ENCODE results near the gene JMJD1C. TPM values are rescaled to one million over a fixed set of nuclear protein-coding genes. Genes with fewer than 3 reads are reported as not detected.

JMJD1C gene
- total RNA-seq, 1 experiment from 2014 or later = 89.7 TPM

- BruUV-seq (replicated peaks) = no TSS peak
- Histone ChIP-seq H3K4me1 (peaks cover 35% of the 10 kb centered on the region), H3K9me3 (no peaks in the 10 kb centered on the region), H3K27me3 (replicated peaks; ENCODE audit: control insufficient read depth, insufficient read depth, low read length) (no peaks in the 10 kb centered on the region), H3K36me3 (ENCODE audit: control insufficient read depth, insufficient read depth, low read length) (0 out of 2 replicates have a peak, but pooled peaks cover 2% of the 10 kb centered on the region), H3K4me3 (ENCODE audit: low read depth, low read length) (no peak overlapping the region)
- CTCF ChIA-PET = no interaction called here
- POLR2A ChIA-PET = interaction anchor here (0.6 to 1.1 kb wide), 2 partner anchors 162 to 199 kb away, joined by 3 read pairs; no protein-coding TSS in a partner anchor
- Mint-ChIP-seq H3K27me3 (ENCODE audit: insufficient read depth, unreplicated experiment) (no peaks in the 10 kb centered on the region), H3K4me3 (ENCODE audit: unreplicated experiment) (no peak overlapping the region), H3K27ac (ENCODE audit: unreplicated experiment) (peak overlapping the region; percentile 24), H3K9me3 (ENCODE audit: unreplicated experiment) (no peaks in the 10 kb centered on the region), H3K4me1 (ENCODE audit: low read depth, unreplicated experiment) (peaks cover 30% of the 10 kb centered on the region), H3K36me3 (ENCODE audit: insufficient read depth, unreplicated experiment) (peaks cover 24% of the 10 kb centered on the region)
- peak in 1 of 2 experiments; percentile 27 for DNase-seq
- intact Hi-C loops (cut with micrococcal nuclease; ENCODE audit: unreplicated experiment) = no loop called here
- no peak for TF ChIP-seq CTCF (IDR thresholded peaks at IDR 0.05; ENCODE audit: insufficient read depth in 1 of 2, low read depth in 1 of 2, low read length in 1 of 2, severe bottlenecking in 1 of 2, unreplicated experiment in 1 of 2)
Observed at GRCh38 chr10:63430091-63430998, 35.4 kb downstream of the JMJD1C start.

GRCh38 chr10:63429281-63429680 lies 36.5 kb downstream of the JMJD1C start:
- TF ChIP-seq CTCF (IDR thresholded peaks at IDR 0.05; ENCODE audit: insufficient read depth in 1 of 2, low read depth in 1 of 2, low read length in 1 of 2, severe bottlenecking in 1 of 2, unreplicated experiment in 1 of 2) = no peak
- Histone ChIP-seq H3K4me1 (peaks cover 24% of the 10 kb centered on the region), H3K36me3 (ENCODE audit: control insufficient read depth, insufficient read depth, low read length) (0 out of 2 replicates have a peak, but pooled peaks cover 2% of the 10 kb centered on the region), H3K27me3 (replicated peaks; ENCODE audit: control insufficient read depth, insufficient read depth, low read length) (no peaks in the 10 kb centered on the region), H3K4me3 (ENCODE audit: low read depth, low read length) (no peak overlapping the region), H3K9me3 (no peaks in the 10 kb centered on the region)
- H3K36me3 Mint-ChIP-seq (ENCODE audit: insufficient read depth, unreplicated experiment) = peaks cover 24% of the 10 kb centered on the region
- H3K9me3 Mint-ChIP-seq (ENCODE audit: unreplicated experiment) = no peaks in the 10 kb centered on the region
- POLR2A ChIA-PET = no interaction called here
- H3K27me3 Mint-ChIP-seq (ENCODE audit: insufficient read depth, unreplicated experiment) = no peaks in the 10 kb centered on the region
- intact Hi-C loops (cut with micrococcal nuclease; ENCODE audit: unreplicated experiment) = no loop called here
- no peak overlapping the region for H3K4me3 Mint-ChIP-seq (ENCODE audit: unreplicated experiment)
- no TSS peak for BruUV-seq (replicated peaks)
- no peak overlapping the region for H3K27ac Mint-ChIP-seq (ENCODE audit: unreplicated experiment)
- H3K4me1 Mint-ChIP-seq (ENCODE audit: low read depth, unreplicated experiment) = peaks cover 27% of the 10 kb centered on the region
- CTCF ChIA-PET = no interaction called here
- DNase-seq = no peak

DNA sequence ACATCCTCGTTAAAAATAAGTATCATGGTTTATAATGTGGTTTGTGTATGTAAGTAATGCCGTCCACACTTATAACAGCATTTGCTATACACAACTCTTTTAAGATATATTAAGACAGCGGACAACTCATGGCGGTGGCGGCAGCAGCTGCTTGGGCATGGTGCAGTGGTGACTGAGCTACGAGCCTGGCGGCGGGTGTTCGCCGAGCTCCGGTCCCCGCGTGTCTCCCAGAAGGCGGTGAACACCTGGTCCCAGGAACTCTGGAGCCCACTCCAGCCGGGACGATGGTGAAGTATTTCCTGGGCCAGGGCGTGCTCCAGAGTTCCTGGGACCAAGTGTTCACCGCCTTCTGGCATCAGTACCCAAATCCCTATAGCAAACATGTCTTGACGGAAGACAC lies 38.8 kb downstream of the JMJD1C start:
- no peak for DNase-seq
- H3K27me3 Mint-ChIP-seq (ENCODE audit: insufficient read depth, unreplicated experiment) = no peaks in the 10 kb centered on the region
- no peak for TF ChIP-seq CTCF (IDR thresholded peaks at IDR 0.05; ENCODE audit: insufficient read depth in 1 of 2, low read depth in 1 of 2, low read length in 1 of 2, severe bottlenecking in 1 of 2, unreplicated experiment in 1 of 2)
- POLR2A ChIA-PET = no interaction called here
- Histone ChIP-seq H3K36me3 (ENCODE audit: control insufficient read depth, insufficient read depth, low read length) (0 out of 2 replicates have a peak, but pooled peaks cover 2% of the 10 kb centered on the region), H3K4me1 (peaks cover 15% of the 10 kb centered on the region), H3K9me3 (no peaks in the 10 kb centered on the region), H3K27me3 (replicated peaks; ENCODE audit: control insufficient read depth, insufficient read depth, low read length) (no peaks in the 10 kb centered on the region), H3K4me3 (ENCODE audit: low read depth, low read length) (no peak overlapping the region)
- H3K4me1 Mint-ChIP-seq (ENCODE audit: low read depth, unreplicated experiment) = peaks cover 22% of the 10 kb centered on the region
- no peaks in the 10 kb centered on the region for H3K9me3 Mint-ChIP-seq (ENCODE audit: unreplicated experiment)
- intact Hi-C loops (cut with micrococcal nuclease; ENCODE audit: unreplicated experiment) = no loop called here
- H3K36me3 Mint-ChIP-seq (ENCODE audit: insufficient read depth, unreplicated experiment) = peaks cover 18% of the 10 kb centered on the region
- H3K4me3 Mint-ChIP-seq (ENCODE audit: unreplicated experiment) = no peak overlapping the region
- BruUV-seq (replicated peaks) = no TSS peak
- CTCF ChIA-PET = no interaction called here
- H3K27ac Mint-ChIP-seq (ENCODE audit: unreplicated experiment) = no peak overlapping the region

Measured in Caco-2 (cell line).